CD4-positive, alpha-beta T cell (primary cell): Measurements from ENCODE around the gene ABR. TPM values are rescaled to one million over a fixed set of nuclear protein-coding genes. Genes with fewer than 3 reads are reported as not detected.
"Not testable (repeated sequence)": the region's sequence is repeated elsewhere in the genome, so short reads cannot be mapped to it uniquely, and the experiment has no call there.

Source experiments
- ATAC-seq: fragments of 200-7000 bp; cut with Tn5 transposase; one replicate; pipeline ENCODE4 v1.10.0; 2022; ENCODE audit warnings: mild to moderate bottlenecking; ENCODE audit not compliant: poor library complexity
- CTCF ChIA-PET: fragments of 350-600 bp; sonication (Branson Sonifier 250); formaldehyde crosslinking; loops from one replicate; lab custom pipeline; 2021; ENCODE audit warnings: antibody characterized with exemption, inconsistent platforms; lab: Charles Lee
- POLR2A ChIA-PET: fragments of 350-600 bp; sonication (Branson Sonifier 250); formaldehyde crosslinking; loops from one replicate; lab custom pipeline; 2021; ENCODE audit warnings: antibody characterized with exemption, inconsistent platforms; lab: Charles Lee
- DNase-seq, 14 experiments: peaks; one replicate each; pipeline ENCODE4 v3.0.0-alpha.2; 2013 to 2020; ENCODE audit warnings: mixed read lengths in 2 of 14
- H3K27ac ChIP-seq, 2 donors: one replicate each; pipeline versions ENCODE4 v1.5.1 to v1.7.0; 2013; ENCODE audit warnings: low read length in 2 of 2, low read depth in 1 of 2, mild to moderate bottlenecking in 1 of 2
- H3K27me3 ChIP-seq, 2 experiments: 1 replicate in 1 of 2; 2 replicates in 1 of 2; pipeline versions ENCODE4 v1.6.1 to v1.7.0; 2013; ENCODE audit warnings: low read length in 2 of 2, control low read depth in 1 of 2, mild to moderate bottlenecking in 1 of 2, moderate library complexity in 1 of 2; ENCODE audit not compliant: insufficient read depth in 2 of 2, control insufficient read depth in 1 of 2
- H3K36me3 ChIP-seq: one replicate; pipeline ENCODE4 v1.6.1; 2013; ENCODE audit warnings: low read length, control low read depth; ENCODE audit not compliant: insufficient read depth
- H3K4me1 ChIP-seq: one replicate; pipeline ENCODE4 v1.6.1; 2013; ENCODE audit warnings: low read length, control low read depth; ENCODE audit not compliant: insufficient read depth
- H3K4me3 ChIP-seq: one replicate; pipeline ENCODE4 v1.5.1; 2013; ENCODE audit warnings: mild to moderate bottlenecking, low read length, moderate library complexity
- H3K9me3 ChIP-seq, 2 experiments: 1 replicate in 1 of 2; 2 replicates in 1 of 2; pipeline versions ENCODE4 v1.6.1 to v1.7.0; 2013; ENCODE audit warnings: low read length in 2 of 2, mild to moderate bottlenecking in 2 of 2, control low read depth in 1 of 2, moderate library complexity in 1 of 2; ENCODE audit not compliant: control insufficient read depth in 1 of 2, insufficient read depth in 1 of 2
- H3K27ac Mint-ChIP-seq: one replicate; pipeline ENCODE4 v1.8.0; 2020; ENCODE audit warnings: mixed read lengths
- H3K27me3 Mint-ChIP-seq: one replicate; pipeline ENCODE4 v1.8.0; 2021; ENCODE audit warnings: mixed read lengths
- H3K36me3 Mint-ChIP-seq: one replicate; pipeline ENCODE4 v1.8.0; 2021; ENCODE audit warnings: low read depth, mixed read lengths
- H3K4me1 Mint-ChIP-seq: one replicate; pipeline ENCODE4 v1.8.0; 2021; ENCODE audit warnings: low read depth, mixed read lengths
- H3K4me3 Mint-ChIP-seq: one replicate; pipeline ENCODE4 v1.8.0; 2020; ENCODE audit warnings: mild to moderate bottlenecking, mixed read lengths
- H3K9me3 Mint-ChIP-seq: one replicate; pipeline ENCODE4 v1.8.0; 2020; ENCODE audit warnings: mixed read lengths
- intact Hi-C, 2 experiments: fragments of 100-400 bp; cut with DNase I in 1 of 2; cut with micrococcal nuclease in 1 of 2; formaldehyde crosslinking; loops; one replicate each; pipeline versions ENCODE4 v1.15.1 to v1.9.0; 2023 to 2025; cut with DNase I, micrococcal nuclease
- total RNA-seq, 174 experiments: library from RNA in 2 of 174; stranded (reverse) in 2 of 174; gene quantifications; one replicate each; pipeline ENCODE4 v1.2.3 and lab custom pipeline; 2021 to 2026
- TF ChIP-seq, protein P1 (sequence below): fragments of 200-600 bp; IDR thresholded peaks from one replicate; pipeline ENCODE4 v1.8.0; 2022; ENCODE audit warnings: antibody characterized with exemption, mild to moderate bottlenecking

ABR gene
- total RNA-seq, 2 experiments from 2014 or later, result 72.4 to 74.8 TPM

DNA sequence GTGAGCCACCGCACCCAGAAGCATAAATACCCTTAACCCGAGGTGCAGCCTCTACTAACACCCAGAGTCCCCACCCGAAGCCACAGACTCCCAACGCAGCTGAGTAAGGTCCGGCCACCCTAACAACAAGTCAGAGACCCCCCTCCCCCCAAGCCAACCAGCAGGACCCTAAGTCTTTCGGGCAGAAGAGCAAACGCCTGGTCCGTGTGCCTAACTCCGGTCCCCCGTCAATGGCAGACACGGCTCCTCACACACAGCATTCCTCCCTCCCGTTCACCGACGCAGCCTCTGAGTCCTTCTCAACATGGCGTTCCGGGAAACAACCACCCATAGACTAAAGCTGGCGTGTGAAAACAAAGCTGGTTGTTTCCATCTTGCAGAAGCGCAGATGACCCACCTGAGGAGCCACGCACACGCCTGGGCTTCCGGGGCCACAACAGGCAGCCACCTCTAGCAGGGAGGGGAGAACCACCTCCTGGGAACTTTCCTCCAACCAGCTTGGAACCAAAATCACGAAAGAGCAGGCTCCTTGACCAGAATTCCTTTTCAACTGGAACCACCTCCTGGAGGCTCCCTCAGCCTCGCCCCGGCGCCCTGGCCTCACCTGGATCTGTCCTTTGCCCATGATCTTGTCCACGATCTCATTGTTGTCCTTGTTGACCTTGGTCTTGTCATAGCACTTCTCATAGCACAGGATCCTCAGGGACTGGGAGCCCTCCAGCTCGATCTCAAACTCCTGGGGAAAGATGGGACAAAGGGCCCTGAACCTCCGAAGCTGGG is 130.1 kb downstream of the ABR start:
- peaks cover 40% of the 10 kb centered on the region for H3K36me3 ChIP-seq
- TF ChIP-seq, protein P1, sequence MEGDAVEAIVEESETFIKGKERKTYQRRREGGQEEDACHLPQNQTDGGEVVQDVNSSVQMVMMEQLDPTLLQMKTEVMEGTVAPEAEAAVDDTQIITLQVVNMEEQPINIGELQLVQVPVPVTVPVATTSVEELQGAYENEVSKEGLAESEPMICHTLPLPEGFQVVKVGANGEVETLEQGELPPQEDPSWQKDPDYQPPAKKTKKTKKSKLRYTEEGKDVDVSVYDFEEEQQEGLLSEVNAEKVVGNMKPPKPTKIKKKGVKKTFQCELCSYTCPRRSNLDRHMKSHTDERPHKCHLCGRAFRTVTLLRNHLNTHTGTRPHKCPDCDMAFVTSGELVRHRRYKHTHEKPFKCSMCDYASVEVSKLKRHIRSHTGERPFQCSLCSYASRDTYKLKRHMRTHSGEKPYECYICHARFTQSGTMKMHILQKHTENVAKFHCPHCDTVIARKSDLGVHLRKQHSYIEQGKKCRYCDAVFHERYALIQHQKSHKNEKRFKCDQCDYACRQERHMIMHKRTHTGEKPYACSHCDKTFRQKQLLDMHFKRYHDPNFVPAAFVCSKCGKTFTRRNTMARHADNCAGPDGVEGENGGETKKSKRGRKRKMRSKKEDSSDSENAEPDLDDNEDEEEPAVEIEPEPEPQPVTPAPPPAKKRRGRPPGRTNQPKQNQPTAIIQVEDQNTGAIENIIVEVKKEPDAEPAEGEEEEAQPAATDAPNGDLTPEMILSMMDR, result no peak
- H3K9me3 ChIP-seq, result no peaks in the 10 kb centered on the region
- DNase-seq (no peak), ATAC-seq (no peak)
- intact Hi-C loops, result no loop called here
- Mint-ChIP-seq H3K9me3 (no peaks in the 10 kb centered on the region), H3K27ac (no peak overlapping the region), H3K4me1 (no peaks in the 10 kb centered on the region), H3K4me3 (no peak overlapping the region), H3K36me3 (peaks cover 35% of the 10 kb centered on the region), H3K27me3 (no peaks in the 10 kb centered on the region)
- H3K4me3 ChIP-seq, result no peak overlapping the region
- CTCF ChIA-PET, result no interaction called here
- H3K27me3 ChIP-seq, result no peaks in the 10 kb centered on the region
- H3K27ac ChIP-seq, result no peak overlapping the region
- H3K4me1 ChIP-seq, result no peaks in the 10 kb centered on the region
- POLR2A ChIA-PET, result no interaction called here

DNA sequence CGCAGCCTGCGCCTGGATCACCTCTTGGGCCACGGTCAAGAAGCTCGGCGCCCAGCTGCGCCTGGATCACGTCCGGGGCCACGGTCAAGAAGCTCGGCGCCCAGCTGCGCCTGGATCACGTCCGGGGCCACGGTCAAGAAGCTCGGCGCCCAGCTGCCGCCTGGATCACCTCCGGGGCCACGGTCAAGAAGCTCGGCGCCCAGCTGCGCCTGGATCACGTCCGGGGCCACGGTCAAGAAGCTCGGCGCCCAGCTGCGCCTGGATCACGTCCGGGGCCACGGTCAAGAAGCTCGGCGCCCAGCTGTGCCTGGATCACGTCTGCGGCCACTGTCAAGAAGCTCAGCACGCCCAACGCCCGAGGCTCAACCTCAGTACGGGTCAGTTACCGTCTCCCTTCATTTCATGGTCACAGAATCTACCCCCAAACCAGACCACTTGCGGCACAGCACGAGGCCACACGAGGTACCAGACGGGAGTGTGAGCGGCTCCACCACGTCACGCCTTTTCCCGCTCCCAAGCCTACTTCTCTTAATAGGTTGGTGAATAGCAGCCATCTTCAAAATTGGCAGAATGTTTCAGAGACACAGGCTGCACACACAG is 131.2 kb downstream of the ABR start:
- H3K36me3 ChIP-seq, result peaks cover 34% of the 10 kb centered on the region

GRCh38 chr17:1047879-1048470 is 131.8 kb downstream of the ABR start:
- H3K4me3 ChIP-seq, result no peak overlapping the region
- CTCF ChIA-PET, result interaction anchor here (0.5 kb wide), 1 partner anchor 868 kb away, joined by 3 read pairs; no protein-coding TSS in a partner anchor
- no peaks in the 10 kb centered on the region for H3K9me3 ChIP-seq
- intact Hi-C loops, result no loop called here
- Mint-ChIP-seq H3K4me3 (no peak overlapping the region), H3K9me3 (no peaks in the 10 kb centered on the region), H3K36me3 (peaks cover 33% of the 10 kb centered on the region), H3K27ac (no peak overlapping the region), H3K27me3 (no peaks in the 10 kb centered on the region), H3K4me1 (no peaks in the 10 kb centered on the region)
- DNase-seq, result no peak
- TF ChIP-seq, protein P1, result no peak
- no peak overlapping the region for H3K27ac ChIP-seq
- POLR2A ChIA-PET, result no interaction called here
- no peaks in the 10 kb centered on the region for H3K27me3 ChIP-seq
- no peaks in the 10 kb centered on the region for H3K4me1 ChIP-seq
- no peak for ATAC-seq
- peaks cover 34% of the 10 kb centered on the region for H3K36me3 ChIP-seq

More for the DNA sequence above, 131.2 kb downstream of the ABR start:
- H3K27ac ChIP-seq, H3K27me3 ChIP-seq, ATAC-seq, H3K9me3 ChIP-seq, intact Hi-C loops, H3K4me1 Mint-ChIP-seq, DNase-seq, H3K9me3 Mint-ChIP-seq, POLR2A ChIA-PET, H3K27me3 Mint-ChIP-seq, H3K4me3 ChIP-seq, H3K4me1 ChIP-seq, H3K27ac Mint-ChIP-seq, H3K4me3 Mint-ChIP-seq: not testable (repeated sequence)
- CTCF ChIA-PET, result interaction anchor here (0.5 kb wide), 1 partner anchor 868 kb away, joined by 3 read pairs; no protein-coding TSS in a partner anchor
- H3K36me3 Mint-ChIP-seq, result peaks cover 36% of the 10 kb centered on the region
